HG03159 (cell line): ENCODE measurements around the gene COL16A1.

Source experiments
- ATAC-seq: cut with Tn5 transposase; IDR thresholded peaks from one replicate; pipeline ENCODE4 v1.9.1; 2021; ENCODE audit warnings: mild to moderate bottlenecking, moderate library complexity; ENCODE audit not compliant: unreplicated experiment

COL16A1 gene

GRCh38 chr1:31703431-31704270 lies at the start of gene COL16A1:
TSS of gene COL16A1 (minus strand) at chr1:31704017. CDS start at chr1:31702193, 1,824 bp downstream.
- no peak for ATAC-seq

GRCh38 chr1:31752952-31753475 lies 49.2 kb upstream of the COL16A1 start:
- no peak for ATAC-seq

- no peak for ATAC-seq
These were observed 48.4 kb upstream of the COL16A1 start for GRCh38 chr1:31752258-31752657.

- ATAC-seq: no peak
These were observed 48.0 kb upstream of the COL16A1 start for GRCh38 chr1:31751822-31752241.

GRCh38 chr1:31750858-31751510 lies 47.2 kb upstream of the COL16A1 start:
- ATAC-seq: no peak

GRCh38 chr1:31749785-31750735 lies 46.2 kb upstream of the COL16A1 start:
- no peak for ATAC-seq

GRCh38 chr1:31748365-31748764 lies 44.5 kb upstream of the COL16A1 start:
- ATAC-seq: no peak

GRCh38 chr1:31747304-31747703 lies 43.5 kb upstream of the COL16A1 start:
- ATAC-seq: no peak

GRCh38 chr1:31746687-31747086 lies 42.9 kb upstream of the COL16A1 start:
- no peak for ATAC-seq

GRCh38 chr1:31745946-31746670 lies 42.3 kb upstream of the COL16A1 start:
- no peak for ATAC-seq

- no peak for ATAC-seq
These were observed 41.5 kb upstream of the COL16A1 start for GRCh38 chr1:31745096-31745945.

GRCh38 chr1:31744165-31744888 lies 40.5 kb upstream of the COL16A1 start:
- peak; percentile 76 for ATAC-seq

GRCh38 chr1:31742462-31743212 lies 38.8 kb upstream of the COL16A1 start:
- ATAC-seq: no peak

- ATAC-seq: no peak
These were observed 35.5 kb upstream of the COL16A1 start for GRCh38 chr1:31739346-31739745.

- ATAC-seq: no peak
These were observed 32.9 kb upstream of the COL16A1 start for GRCh38 chr1:31736675-31737074.

GRCh38 chr1:31735571-31735970 lies 31.8 kb upstream of the COL16A1 start:
- no peak for ATAC-seq

GRCh38 chr1:31734582-31735107 lies 30.8 kb upstream of the COL16A1 start:
- no peak for ATAC-seq
